HL-60 (cell line): ENCODE results near the gene WDR43.

Experiments
- GABPA ChIP-seq: IDR thresholded peaks from 2 replicates; pipeline ENCODE4 v1.6.1; 2012; ENCODE audit warnings: low read depth
- POLR2AphosphoS5 ChIP-seq: IDR thresholded peaks from 2 replicates; pipeline ENCODE4 v1.6.1; 2012; ENCODE audit warnings: low read depth
- TF ChIP-seq, protein P1 (sequence below): IDR thresholded peaks from one replicate; pipeline ENCODE4 v1.5.1; 2011; ENCODE audit warnings: low read length, control low read depth, inconsistent platforms; ENCODE audit not compliant: insufficient read depth
- TF ChIP-seq, protein P2 (sequence below): IDR thresholded peaks from 2 replicates; pipeline ENCODE4 v1.6.1; 2012; ENCODE audit warnings: low read depth; ENCODE audit not compliant: insufficient replicate concordance

DNA sequence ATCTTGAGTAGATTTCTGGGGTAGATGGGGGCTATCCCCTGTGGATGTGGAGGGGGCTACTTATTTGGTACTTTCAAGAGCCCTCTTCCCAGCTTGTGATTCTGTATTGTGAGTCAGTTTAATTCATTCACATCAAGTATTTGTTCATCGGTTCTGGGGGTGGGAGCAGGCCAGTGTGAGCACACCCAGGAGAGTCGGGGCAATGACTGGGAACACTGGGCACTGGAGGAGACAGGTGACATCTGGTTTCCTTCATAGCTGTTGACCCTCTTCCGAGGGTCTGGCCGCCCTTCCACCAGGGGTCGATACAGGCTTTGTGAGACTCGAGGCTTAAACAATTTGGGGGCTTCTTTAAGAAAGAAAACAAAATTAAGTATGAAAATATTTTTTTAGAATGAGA lies 84.1 kb downstream of the WDR43 start:
- TF ChIP-seq, protein P1, sequence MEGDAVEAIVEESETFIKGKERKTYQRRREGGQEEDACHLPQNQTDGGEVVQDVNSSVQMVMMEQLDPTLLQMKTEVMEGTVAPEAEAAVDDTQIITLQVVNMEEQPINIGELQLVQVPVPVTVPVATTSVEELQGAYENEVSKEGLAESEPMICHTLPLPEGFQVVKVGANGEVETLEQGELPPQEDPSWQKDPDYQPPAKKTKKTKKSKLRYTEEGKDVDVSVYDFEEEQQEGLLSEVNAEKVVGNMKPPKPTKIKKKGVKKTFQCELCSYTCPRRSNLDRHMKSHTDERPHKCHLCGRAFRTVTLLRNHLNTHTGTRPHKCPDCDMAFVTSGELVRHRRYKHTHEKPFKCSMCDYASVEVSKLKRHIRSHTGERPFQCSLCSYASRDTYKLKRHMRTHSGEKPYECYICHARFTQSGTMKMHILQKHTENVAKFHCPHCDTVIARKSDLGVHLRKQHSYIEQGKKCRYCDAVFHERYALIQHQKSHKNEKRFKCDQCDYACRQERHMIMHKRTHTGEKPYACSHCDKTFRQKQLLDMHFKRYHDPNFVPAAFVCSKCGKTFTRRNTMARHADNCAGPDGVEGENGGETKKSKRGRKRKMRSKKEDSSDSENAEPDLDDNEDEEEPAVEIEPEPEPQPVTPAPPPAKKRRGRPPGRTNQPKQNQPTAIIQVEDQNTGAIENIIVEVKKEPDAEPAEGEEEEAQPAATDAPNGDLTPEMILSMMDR, result no peak
- TF ChIP-seq POLR2AphosphoS5, result no peak
- TF ChIP-seq, protein P2, sequence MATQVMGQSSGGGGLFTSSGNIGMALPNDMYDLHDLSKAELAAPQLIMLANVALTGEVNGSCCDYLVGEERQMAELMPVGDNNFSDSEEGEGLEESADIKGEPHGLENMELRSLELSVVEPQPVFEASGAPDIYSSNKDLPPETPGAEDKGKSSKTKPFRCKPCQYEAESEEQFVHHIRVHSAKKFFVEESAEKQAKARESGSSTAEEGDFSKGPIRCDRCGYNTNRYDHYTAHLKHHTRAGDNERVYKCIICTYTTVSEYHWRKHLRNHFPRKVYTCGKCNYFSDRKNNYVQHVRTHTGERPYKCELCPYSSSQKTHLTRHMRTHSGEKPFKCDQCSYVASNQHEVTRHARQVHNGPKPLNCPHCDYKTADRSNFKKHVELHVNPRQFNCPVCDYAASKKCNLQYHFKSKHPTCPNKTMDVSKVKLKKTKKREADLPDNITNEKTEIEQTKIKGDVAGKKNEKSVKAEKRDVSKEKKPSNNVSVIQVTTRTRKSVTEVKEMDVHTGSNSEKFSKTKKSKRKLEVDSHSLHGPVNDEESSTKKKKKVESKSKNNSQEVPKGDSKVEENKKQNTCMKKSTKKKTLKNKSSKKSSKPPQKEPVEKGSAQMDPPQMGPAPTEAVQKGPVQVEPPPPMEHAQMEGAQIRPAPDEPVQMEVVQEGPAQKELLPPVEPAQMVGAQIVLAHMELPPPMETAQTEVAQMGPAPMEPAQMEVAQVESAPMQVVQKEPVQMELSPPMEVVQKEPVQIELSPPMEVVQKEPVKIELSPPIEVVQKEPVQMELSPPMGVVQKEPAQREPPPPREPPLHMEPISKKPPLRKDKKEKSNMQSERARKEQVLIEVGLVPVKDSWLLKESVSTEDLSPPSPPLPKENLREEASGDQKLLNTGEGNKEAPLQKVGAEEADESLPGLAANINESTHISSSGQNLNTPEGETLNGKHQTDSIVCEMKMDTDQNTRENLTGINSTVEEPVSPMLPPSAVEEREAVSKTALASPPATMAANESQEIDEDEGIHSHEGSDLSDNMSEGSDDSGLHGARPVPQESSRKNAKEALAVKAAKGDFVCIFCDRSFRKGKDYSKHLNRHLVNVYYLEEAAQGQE, result no peak
- no peak for TF ChIP-seq GABPA
